HCT116 (cell line): ENCODE data around the gene AVP. TPM values are rescaled to one million over a fixed set of nuclear protein-coding genes. Genes with fewer than 3 reads are reported as not detected.
"Not testable (repeated sequence)": the region's sequence is repeated elsewhere in the genome, so short reads cannot be mapped to it uniquely, and the experiment has no call there.

Experiments used
- ATAC-seq: fragments of 200-7000 bp; cut with Tn5 transposase; 2 replicates; pipeline ENCODE4 v1.9.1; 2020; ENCODE audit warnings: mild to moderate bottlenecking, moderate library complexity
- BruUV-seq: library from RNA; stranded (reverse); fragments of 400-500 nt; replicated peaks from 2 replicates; lab custom pipeline; 2021; lab: Mats Ljungman, UMichigan
- CTCF ChIA-PET: fragments of 300-600 bp; sonication (Branson Sonifier 250); formaldehyde crosslinking; loops from one replicate; lab custom pipeline; 2021; ENCODE audit warnings: antibody characterized with exemption; lab: Charles Lee
- POLR2A ChIA-PET: fragments of 300-600, 350-600 bp; sonication (Branson Sonifier 250); formaldehyde crosslinking; loops from one replicate; lab custom pipeline; 2021; ENCODE audit warnings: antibody characterized with exemption; lab: Charles Lee
- RAD21 ChIA-PET, 2 experiments: fragments of 300-600 bp; sonication (Branson Sonifier 250); formaldehyde crosslinking; loops; one replicate each; lab custom pipeline; 2023; ENCODE audit warnings: low total read pairs in 2 of 2; ENCODE audit not compliant: uncharacterized antibody in 2 of 2, unreplicated experiment in 2 of 2, low non-redundant PET in 1 of 2; lab: Charles Lee
- DNase-seq: peaks from one replicate; pipeline ENCODE4 v3.0.0-alpha.2; 2010; ENCODE audit warnings: low read depth, low spot score
- H2AFZ ChIP-seq: fragments of 200-600 bp; shearing (Covaris generic), sonication (generic); 2 replicates; pipeline ENCODE4 v1.6.1; 2017; ENCODE audit warnings: low read depth, mixed run types, mixed read lengths, antibody characterized with exemption, low read length; ENCODE audit not compliant: poor library complexity, severe bottlenecking
- H3K27ac ChIP-seq: 2 replicates; pipeline ENCODE4 v1.5.1; 2012; ENCODE audit warnings: low read depth, low read length
- H3K27me3 ChIP-seq: fragments of 200-600 bp; sonication (generic); 2 replicates; pipeline ENCODE4 v1.6.1; 2016; ENCODE audit warnings: mixed run types, low read length, mixed read lengths; ENCODE audit not compliant: insufficient read depth
- H3K36me3 ChIP-seq, 2 experiments: fragments of 200-500 bp in 1 of 2; fragments of 200-600 bp in 1 of 2; sonication (Bioruptor generic) in 1 of 2; sonication (generic) in 1 of 2; 2 replicates each; pipeline versions ENCODE4 v1.5.1 to v1.6.1; 2014 to 2016; ENCODE audit warnings: low read length in 2 of 2, inconsistent platforms in 1 of 2, mixed read lengths in 1 of 2, mixed run types in 1 of 2; ENCODE audit not compliant: insufficient read depth in 2 of 2, control insufficient read depth in 1 of 2
- H3K4me1 ChIP-seq, 2 experiments: fragments of 200-600 bp in 1 of 2; sonication (generic) in 1 of 2; 2 replicates each; pipeline versions ENCODE4 v1.5.1 to v1.6.1; 2012 to 2017; ENCODE audit warnings: low read length in 2 of 2, inconsistent platforms in 1 of 2, mild to moderate bottlenecking in 1 of 2, mixed read lengths in 1 of 2, mixed run types in 1 of 2, moderate library complexity in 1 of 2; ENCODE audit not compliant: insufficient read depth in 2 of 2, control insufficient read depth in 1 of 2
- H3K4me2 ChIP-seq: fragments of 200-600 bp; sonication (generic); 2 replicates; pipeline ENCODE4 v1.6.1; 2017; ENCODE audit warnings: mixed run types, low read length, mixed read lengths
- H3K4me3 ChIP-seq, 2 experiments: fragments of 200-600 bp in 1 of 2; sonication (generic) in 1 of 2; replicated peaks in 1 of 2; 2 replicates each; pipeline ENCODE4 v1.5.1; 2011 to 2016; ENCODE audit warnings: low read length in 2 of 2, control low read depth in 1 of 2, low read depth in 1 of 2, mild to moderate bottlenecking in 1 of 2, mixed read lengths in 1 of 2, mixed run types in 1 of 2
- H3K79me2 ChIP-seq: fragments of 200-600 bp; sonication (generic); 2 replicates; pipeline ENCODE4 v1.6.1; 2017; ENCODE audit warnings: mild to moderate bottlenecking, mixed run types, low read length, moderate library complexity, mixed read lengths; ENCODE audit not compliant: insufficient read depth
- H3K9ac ChIP-seq: fragments of 200-600 bp; sonication (generic); 2 replicates; pipeline ENCODE4 v1.6.1; 2016; ENCODE audit warnings: low read length, mixed read lengths
- H3K9me2 ChIP-seq: fragments of 200-600 bp; sonication (generic), shearing (Covaris generic); 2 replicates; pipeline ENCODE4 v1.6.1; 2017; ENCODE audit warnings: mixed run types, mild to moderate bottlenecking, moderate library complexity; ENCODE audit not compliant: insufficient read depth
- H3K9me3 ChIP-seq, 2 experiments: fragments of 200-500 bp in 1 of 2; fragments of 200-600 bp in 1 of 2; sonication (Bioruptor generic) in 1 of 2; sonication (generic) in 1 of 2; 2 replicates each; pipeline ENCODE4 v1.6.1; 2014 to 2017; ENCODE audit warnings: low read length in 2 of 2, mixed read lengths in 2 of 2, inconsistent platforms in 1 of 2, low read depth in 1 of 2, mild to moderate bottlenecking in 1 of 2, mixed run types in 1 of 2, moderate library complexity in 1 of 2; ENCODE audit not compliant: control insufficient read depth in 1 of 2, insufficient read depth in 1 of 2
- H4K20me1 ChIP-seq: fragments of 200-600 bp; sonication (generic), shearing (Covaris generic); 2 replicates; pipeline ENCODE4 v1.6.1; 2017; ENCODE audit warnings: mixed run types, mild to moderate bottlenecking, moderate library complexity; ENCODE audit not compliant: insufficient read depth
- EGR1 ChIP-seq: IDR thresholded peaks from 2 replicates; pipeline ENCODE4 v1.6.1; 2012; ENCODE audit warnings: low read depth
- EZH2 ChIP-seq: fragments of 200-600 bp; sonication (generic); IDR thresholded peaks from 2 replicates; pipeline ENCODE4 v1.6.1; 2017; ENCODE audit warnings: antibody characterized with exemption, mixed run types
- SIN3A ChIP-seq: IDR thresholded peaks from 2 replicates; pipeline ENCODE4 v1.6.1; 2012; ENCODE audit warnings: low read depth
- SP1 ChIP-seq: IDR thresholded peaks from 2 replicates; pipeline ENCODE4 v1.6.1; 2012; ENCODE audit warnings: low read depth
- ZNF274 ChIP-seq: fragments of 200-500 bp; sonication (Bioruptor generic); IDR thresholded peaks from 2 replicates; pipeline ENCODE4 v1.6.1; 2014; ENCODE audit warnings: mild to moderate bottlenecking, low read depth, low read length, inconsistent platforms
- intact Hi-C: fragments of 100-400 bp; cut with micrococcal nuclease; formaldehyde crosslinking; loops from 2 replicates; pipeline ENCODE4 v1.10.0; 2022
- total RNA-seq: library from RNA; stranded (reverse); gene quantifications from one replicate; pipeline ENCODE4 v1.2.1, GENCODE V29; 2021; ENCODE audit not compliant: unreplicated experiment

The AVP gene
- total RNA-seq, 1 experiment from 2014 or later, result not detected

GRCh38 chr20:3074812-3075211 lies 9.7 kb downstream of the AVP start:
- Histone ChIP-seq H3K27ac (no peak overlapping the region), H3K9ac (no peak overlapping the region), H4K20me1 (no peaks in the 10 kb centered on the region), H3K9me3 (no peaks in the 10 kb centered on the region), H3K4me2 (peak overlapping the region; percentile 54), H3K4me1 (peaks cover 9 to 10% of the 10 kb centered on the region in 2 experiments; a peak in 3 of 4 replicates), H3K9me2 (no peaks in the 10 kb centered on the region), H3K36me3 (no peaks in the 10 kb centered on the region), H3K27me3 (no peaks in the 10 kb centered on the region), H3K4me3 (no peak overlapping the region), H3K79me2 (no peaks in the 10 kb centered on the region), H2AFZ (no peak overlapping the region)
- BruUV-seq, result no TSS peak
- TF ChIP-seq EZH2 (no peak), SP1 (no peak), ZNF274 (no peak), SIN3A (no peak), EGR1 (peak; percentile 25; the same call in 1 of the 2 replicates)
- RAD21 ChIA-PET, result no interaction called here
- POLR2A ChIA-PET, result no interaction called here
- intact Hi-C loops, result no loop called here
- CTCF ChIA-PET, result interaction anchor here (0.8 kb wide), 1 partner anchor 21 kb away, joined by 3 read pairs; no protein-coding TSS in a partner anchor
- no peak for DNase-seq
- peak; percentile 59 for ATAC-seq

GRCh38 chr20:3073251-3073643 lies 11.3 kb downstream of the AVP start:
- H3K4me3 ChIP-seq, BruUV-seq, H4K20me1 ChIP-seq, ATAC-seq, DNase-seq, POLR2A ChIA-PET, intact Hi-C loops, H3K9ac ChIP-seq, H2AFZ ChIP-seq, CTCF ChIA-PET, H3K4me2 ChIP-seq, H3K36me3 ChIP-seq, H3K27me3 ChIP-seq, H3K9me2 ChIP-seq, H3K27ac ChIP-seq, H3K9me3 ChIP-seq, H3K79me2 ChIP-seq: not testable (repeated sequence)
- peaks cover 11 to 18% of the 10 kb centered on the region in 2 experiments; a peak in 3 of 4 replicates for H3K4me1 ChIP-seq
- RAD21 ChIA-PET, result interaction anchor here in 1 of 2 experiments (0.5 to 0.6 kb wide), 2 partner anchors 28 to 191 kb away, joined by 3 to 7 read pairs; no protein-coding TSS in a partner anchor
